Duodenal mucosa (tissue), 2 donors: ENCODE measurements around the gene CXorf66.
"Not testable (repeated sequence)": the region's sequence is repeated elsewhere in the genome, so short reads cannot be mapped to it uniquely, and the experiment has no call there.

Experiments
- H3K27ac ChIP-seq: one replicate; pipeline ENCODE4 v1.7.0; 2013; ENCODE audit warnings: low read depth, low read length
- H3K27me3 ChIP-seq, 2 donors: one replicate each; pipeline ENCODE4 v1.7.0; 2013; ENCODE audit warnings: low read length in 2 of 2, control low read depth in 1 of 2; ENCODE audit not compliant: insufficient read depth in 2 of 2, control insufficient read depth in 1 of 2
- H3K36me3 ChIP-seq, 2 donors: one replicate each; pipeline ENCODE4 v1.7.0; 2013; ENCODE audit warnings: low read length in 2 of 2, control low read depth in 1 of 2; ENCODE audit not compliant: insufficient read depth in 2 of 2, control insufficient read depth in 1 of 2
- H3K4me1 ChIP-seq, 2 donors: one replicate each; pipeline ENCODE4 v1.7.0; 2013; ENCODE audit warnings: low read length in 2 of 2, control low read depth in 1 of 2; ENCODE audit not compliant: insufficient read depth in 2 of 2, control insufficient read depth in 1 of 2
- H3K4me3 ChIP-seq, 2 donors: one replicate each; pipeline ENCODE4 v1.7.0; 2013; ENCODE audit warnings: low read length in 2 of 2, low read depth in 1 of 2
- H3K9ac ChIP-seq, 2 donors: one replicate each; pipeline ENCODE4 v1.7.0; 2013; ENCODE audit warnings: low read length in 2 of 2, low read depth in 1 of 2
- H3K9me3 ChIP-seq, 2 donors: one replicate each; pipeline ENCODE4 v1.7.0; 2013; ENCODE audit warnings: low read length in 2 of 2, control low read depth in 1 of 2; ENCODE audit not compliant: control insufficient read depth in 1 of 2

CXorf66 gene

DNA sequence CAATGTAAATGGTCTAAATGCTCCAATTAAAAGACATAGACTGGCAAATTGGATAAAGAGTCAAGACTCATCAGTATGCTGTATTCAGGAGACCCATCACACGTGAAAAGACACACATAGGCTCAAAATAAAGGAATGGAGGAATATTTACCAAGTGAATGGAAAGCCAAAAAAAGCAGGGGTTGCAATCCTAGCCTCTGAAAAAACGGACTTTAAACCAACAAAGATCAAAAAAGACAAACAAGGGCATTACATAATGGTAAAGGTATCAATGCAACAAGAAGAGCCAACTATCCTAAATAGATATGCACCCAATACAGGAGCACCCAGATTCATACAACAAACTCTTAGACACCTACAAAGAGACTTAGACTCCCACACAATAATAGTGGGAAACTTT lies 4.2 kb downstream of the CXorf66 start:
- not testable (repeated sequence) for H3K4me3 ChIP-seq, H3K9ac ChIP-seq, H3K27me3 ChIP-seq, H3K36me3 ChIP-seq, H3K4me1 ChIP-seq, H3K9me3 ChIP-seq, H3K27ac ChIP-seq

DNA sequence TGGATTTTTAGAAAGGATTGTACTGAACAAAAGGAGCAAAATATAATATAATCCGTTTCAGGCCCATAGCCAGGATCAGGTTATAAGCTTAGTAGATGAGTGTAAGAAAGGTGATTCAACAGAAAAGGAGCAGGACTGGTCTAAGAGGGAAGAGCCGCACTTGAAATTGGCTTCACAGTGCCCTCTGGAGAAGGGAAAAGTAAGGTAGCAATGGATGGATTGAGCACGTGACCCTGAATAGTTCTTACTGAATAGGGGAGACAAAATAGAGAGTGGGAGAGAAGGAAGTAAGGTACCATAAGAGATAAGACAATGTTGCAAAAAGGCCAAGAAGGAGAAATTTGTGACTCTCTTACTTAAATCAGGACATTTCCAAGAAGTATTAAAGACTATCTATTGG lies 15.6 kb downstream of the CXorf66 start:
- Histone ChIP-seq H3K4me3 (no peak overlapping the region), H3K27me3 (no peaks in the 10 kb centered on the region), H3K27ac (no peak overlapping the region), H3K9ac (no peak overlapping the region), H3K9me3 (no peaks in the 10 kb centered on the region), H3K4me1 (no peaks in the 10 kb centered on the region), H3K36me3 (no peaks in the 10 kb centered on the region)

DNA sequence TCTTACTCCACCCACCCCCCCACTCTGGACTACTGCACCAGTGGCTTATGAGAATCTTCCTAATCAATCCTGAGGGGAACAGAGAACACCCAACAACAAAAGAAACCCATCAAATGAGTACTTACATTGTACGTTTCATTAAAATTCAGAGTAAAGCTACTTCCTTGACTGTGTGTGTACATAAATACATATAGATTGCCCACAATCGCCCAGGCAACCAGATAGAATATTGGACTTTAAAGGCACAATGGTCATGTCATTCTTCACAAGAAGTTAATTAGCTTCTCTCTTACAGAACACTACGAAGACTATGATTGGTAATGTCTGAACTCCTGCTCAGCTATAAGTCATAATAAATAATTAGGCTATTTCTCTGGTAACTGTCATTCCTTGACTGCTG lies 20.2 kb downstream of the CXorf66 start:
- Histone ChIP-seq H3K27me3 (no peaks in the 10 kb centered on the region), H3K27ac (no peak overlapping the region), H3K9me3 (no peaks in the 10 kb centered on the region), H3K4me3 (no peak overlapping the region), H3K9ac (no peak overlapping the region), H3K36me3 (no peaks in the 10 kb centered on the region), H3K4me1 (no peaks in the 10 kb centered on the region)

DNA sequence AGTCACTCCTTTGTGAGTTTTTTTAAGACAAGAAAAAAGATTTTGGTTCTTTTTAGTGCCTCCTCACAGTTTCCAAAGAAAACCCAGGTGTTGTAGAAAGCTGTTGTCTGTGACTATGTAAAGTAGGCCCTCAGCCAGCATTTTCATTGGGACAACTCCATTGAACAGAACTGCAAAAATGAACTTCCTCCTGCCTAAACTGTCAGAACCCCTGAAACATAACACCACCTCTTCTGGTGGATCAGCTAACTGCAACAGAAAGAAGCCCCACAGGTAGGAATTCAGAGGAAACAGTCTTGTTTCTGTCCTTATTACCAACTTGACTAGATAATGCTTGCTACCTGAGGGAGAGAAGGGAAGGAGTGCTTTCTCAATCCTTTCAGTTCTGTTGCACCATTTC lies 29.1 kb downstream of the CXorf66 start:
- H3K9me3 ChIP-seq, result no peaks in the 10 kb centered on the region
- no peaks in the 10 kb centered on the region for H3K36me3 ChIP-seq
- H3K9ac ChIP-seq, result no peak overlapping the region
- no peaks in the 10 kb centered on the region for H3K27me3 ChIP-seq
- no peak overlapping the region for H3K27ac ChIP-seq
- H3K4me1 ChIP-seq, result no peaks in the 10 kb centered on the region
- no peak overlapping the region for H3K4me3 ChIP-seq

DNA sequence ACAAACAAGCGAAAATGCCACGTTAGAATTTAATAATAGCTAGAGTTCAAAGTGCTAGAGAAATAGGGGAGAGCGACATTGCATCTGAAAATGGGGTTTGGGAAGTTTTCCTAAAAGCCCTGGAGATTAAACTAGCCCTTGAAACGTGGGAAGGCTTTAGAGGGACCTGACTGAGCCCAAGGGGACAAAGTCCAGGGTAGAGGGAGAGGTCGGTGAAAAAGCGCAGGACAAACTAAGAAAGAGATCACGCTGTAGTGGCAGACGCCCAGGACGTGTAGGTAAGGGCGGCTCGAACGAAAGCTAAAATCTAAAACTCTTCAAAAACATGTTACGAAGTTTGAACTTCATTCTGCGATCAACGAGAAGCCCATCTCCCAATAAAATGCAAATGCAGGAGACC lies 31.4 kb downstream of the CXorf66 start:
- Histone ChIP-seq H3K9ac (peak overlapping the region; percentile 54 to 70), H3K4me1 (peaks cover 0 to 16% of the 10 kb centered on the region in 2 donors), H3K36me3 (no peaks in the 10 kb centered on the region), H3K27ac (peak overlapping the region; percentile 66), H3K27me3 (no peaks in the 10 kb centered on the region), H3K4me3 (peak overlapping the region; percentile 71), H3K9me3 (no peaks in the 10 kb centered on the region)

GRCh38 chrX:139932901-139933796 lies 32.2 kb downstream of the CXorf66 start, which contains the start of gene ATP11C:
TSS of gene ATP11C (minus strand) at chrX:139933053. CDS start at chrX:139932042, 1,011 bp downstream.
- H3K9ac ChIP-seq, result peak within 1 kb of the TSS; percentile 69 to 71
- H3K9me3 ChIP-seq, result no peaks in the 10 kb centered on the region
- H3K4me1 ChIP-seq, result peaks cover 0 to 16% of the 10 kb centered on the region in 2 donors
- no peaks in the 10 kb centered on the region for H3K36me3 ChIP-seq
- peak within 1 kb of the TSS; percentile 72 to 74 for H3K4me3 ChIP-seq
- H3K27ac ChIP-seq, result peak within 1 kb of the TSS; percentile 96
- H3K27me3 ChIP-seq, result no peaks in the 10 kb centered on the region

- H3K27me3 ChIP-seq, result no peaks in the 10 kb centered on the region
- H3K9ac ChIP-seq, result peak overlapping the region; percentile 69 to 71
- peaks cover 0 to 16% of the 10 kb centered on the region in 2 donors for H3K4me1 ChIP-seq
- H3K4me3 ChIP-seq, result peak overlapping the region; percentile 72 to 74
- no peaks in the 10 kb centered on the region for H3K36me3 ChIP-seq
- no peaks in the 10 kb centered on the region for H3K9me3 ChIP-seq
- peak overlapping the region; percentile 96 for H3K27ac ChIP-seq
These were observed 33.0 kb downstream of the CXorf66 start for GRCh38 chrX:139932073-139932900.

- Histone ChIP-seq H3K27me3 (no peaks in the 10 kb centered on the region), H3K9me3 (no peaks in the 10 kb centered on the region), H3K36me3 (no peaks in the 10 kb centered on the region), H3K4me3 (peak overlapping the region; percentile 72 to 74), H3K4me1 (peaks cover under 1 to 16% of the 10 kb centered on the region in 2 donors), H3K9ac (peak overlapping the region; percentile 48 to 61), H3K27ac (peak overlapping the region; percentile 10)
These were observed 33.7 kb downstream of the CXorf66 start for GRCh38 chrX:139931646-139932072.

GRCh38 chrX:139930916-139931645 lies 34.2 kb downstream of the CXorf66 start:
- H3K4me3 ChIP-seq, result peak overlapping the region; percentile 72 to 74
- peaks cover 4 to 16% of the 10 kb centered on the region in 2 donors for H3K4me1 ChIP-seq
- no peaks in the 10 kb centered on the region for H3K27me3 ChIP-seq
- H3K9me3 ChIP-seq, result no peaks in the 10 kb centered on the region
- no peak overlapping the region for H3K27ac ChIP-seq
- H3K9ac ChIP-seq, result peak overlapping the region in 1 of 2 donors; percentile 61
- H3K36me3 ChIP-seq, result no peaks in the 10 kb centered on the region
